K562 (cell line): ENCODE data around the gene CRADD. TPM values are rescaled to one million over a fixed set of nuclear protein-coding genes. Genes with fewer than 3 reads are reported as not detected.

Experiments
- ATAC-seq: fragments of 200-7000 bp; cut with Tn5 transposase; 3 replicates; pipeline ENCODE4 v1.9.1; 2020; ENCODE audit warnings: moderate library complexity
- BruUV-seq: library from RNA; stranded (reverse); fragments of 400-500 nt; replicated peaks from 2 replicates; lab custom pipeline; 2021; lab: Mats Ljungman, UMichigan
- CTCF ChIA-PET: fragments of 300-600 bp; formaldehyde crosslinking; extraction: SDS; loops from one replicate; lab custom pipeline; 2021; ENCODE audit warnings: low intra/inter-chr PET ratio; lab: Yijun Ruan, JAX
- POLR2A ChIA-PET: fragments of 300-600, 350-650 bp; sonication (Branson Sonifier 250); formaldehyde crosslinking; extraction: SDS; loops from one replicate; lab custom pipeline; 2021; ENCODE audit warnings: antibody characterized with exemption, inconsistent platforms; lab: Yijun Ruan, JAX
- DNase-seq, 4 experiments: peaks; one replicate each; pipeline versions ENCODE4 v3.0.0 to v3.0.0-alpha.2; 2011 to 2018; ENCODE audit warnings: low spot score in 3 of 4, mixed read lengths in 3 of 4; ENCODE audit errors: extremely low read depth in 1 of 4
- FAIRE-seq: peaks from 2 replicates; lab custom pipeline; 2011; peaks lifted over from hg19 to GRCh38; lab: Jason Lieb, UNC
- H2AFZ ChIP-seq: 2 replicates; pipeline ENCODE4 v1.6.0; 2011; ENCODE audit warnings: low read depth, low read length, control low read depth, inconsistent platforms
- H3K27ac ChIP-seq: fragments of 200-600 bp; 3 replicates; pipeline ENCODE4 v1.8.0; 2011; ENCODE audit warnings: low read depth, mild to moderate bottlenecking, control low read depth, inconsistent platforms, low read length, moderate library complexity, mixed read lengths; ENCODE audit errors: extremely low read depth
- H3K27me3 ChIP-seq, 2 experiments: fragments of 300-600 bp in 1 of 2; 2 replicates in 1 of 2; 3 replicates in 1 of 2; pipeline versions ENCODE4 v1.6.0 to v1.8.0; 2011; ENCODE audit warnings: inconsistent platforms in 2 of 2, low read length in 2 of 2, mild to moderate bottlenecking in 1 of 2, mixed read lengths in 1 of 2, moderate library complexity in 1 of 2; ENCODE audit not compliant: control insufficient read depth in 2 of 2, insufficient read depth in 2 of 2
- H3K36me3 ChIP-seq: fragments of 300-600 bp; 3 replicates; pipeline ENCODE4 v1.8.0; 2011; ENCODE audit warnings: mild to moderate bottlenecking, low read length, inconsistent platforms; ENCODE audit not compliant: control insufficient read depth, insufficient read depth
- H3K4me1 ChIP-seq, 2 experiments: fragments of 200-600 bp in 1 of 2; replicated peaks in 1 of 2; 2 replicates in 1 of 2; 3 replicates in 1 of 2; pipeline versions ENCODE4 v1.5.1 to v1.8.0; 2011; ENCODE audit warnings: inconsistent platforms in 2 of 2, low read length in 2 of 2, mild to moderate bottlenecking in 1 of 2, mixed read lengths in 1 of 2, moderate library complexity in 1 of 2; ENCODE audit not compliant: control insufficient read depth in 2 of 2, insufficient read depth in 2 of 2
- H3K4me2 ChIP-seq: 2 replicates; pipeline ENCODE4 v1.6.1; 2011; ENCODE audit warnings: low read length, control low read depth, inconsistent platforms, mixed read lengths; ENCODE audit not compliant: insufficient read depth
- H3K4me3 ChIP-seq: fragments of 200-600 bp; sonication (generic), shearing (Covaris generic); 2 replicates; pipeline ENCODE4 v1.5.1; 2016; ENCODE audit warnings: control low read depth, inconsistent platforms
- H3K79me2 ChIP-seq: fragments of 200-600 bp; 3 replicates; pipeline ENCODE4 v1.8.0; 2011; ENCODE audit warnings: low read length, inconsistent platforms; ENCODE audit not compliant: control insufficient read depth, insufficient read depth
- H3K9ac ChIP-seq, 2 experiments: 2 replicates each; pipeline versions ENCODE4 v1.6.0 to v1.6.1; 2011; ENCODE audit warnings: low read depth in 2 of 2, low read length in 2 of 2, control low read depth in 1 of 2, inconsistent platforms in 1 of 2, mild to moderate bottlenecking in 1 of 2, mixed read lengths in 1 of 2; ENCODE audit not compliant: insufficient read depth in 1 of 2
- H3K9me1 ChIP-seq: one replicate; pipeline ENCODE4 v1.6.0; 2011; ENCODE audit warnings: inconsistent platforms, mild to moderate bottlenecking, low read length, moderate library complexity; ENCODE audit not compliant: control insufficient read depth, insufficient read depth
- H3K9me3 ChIP-seq: replicated peaks from 2 replicates; pipeline ENCODE4 v1.5.1; 2011; ENCODE audit warnings: low read depth, low read length, inconsistent platforms; ENCODE audit not compliant: control insufficient read depth, insufficient read depth
- H4K20me1 ChIP-seq: replicated peaks from 2 replicates; pipeline ENCODE4 v1.6.1; 2011; ENCODE audit warnings: low read length, inconsistent platforms, mixed read lengths; ENCODE audit not compliant: control insufficient read depth, insufficient read depth
- MXD1 ChIP-seq: fragments of 250-450 bp; sonication (Bioruptor Pico); IDR thresholded peaks from 2 replicates; pipeline ENCODE4 v1.8.0; 2021; ENCODE audit warnings: borderline replicate concordance, mild to moderate bottlenecking, moderate library complexity; ENCODE audit not compliant: poor library complexity, severe bottlenecking
- NFATC3 ChIP-seq: fragments of 450-650 bp; IDR thresholded peaks from 2 replicates; pipeline ENCODE4 v1.6.1; 2017; ENCODE audit warnings: mild to moderate bottlenecking
- POLR2AphosphoS5 ChIP-seq: IDR thresholded peaks from 2 replicates; pipeline ENCODE4 v1.6.1; 2011; ENCODE audit warnings: mild to moderate bottlenecking, low read depth, low read length, moderate library complexity; ENCODE audit not compliant: control insufficient read depth, insufficient read depth
- POLR2H ChIP-seq: IDR thresholded peaks from 2 replicates; pipeline ENCODE4 v1.6.1; 2016; ENCODE audit warnings: missing genetic modification characterization, low read depth, mild to moderate bottlenecking, control low read depth, missing compliant biosample characterization, moderate library complexity
- RFX1 ChIP-seq: fragments of 450-650 bp; IDR thresholded peaks from 2 replicates; pipeline ENCODE4 v1.6.1; 2016; ENCODE audit warnings: mild to moderate bottlenecking, moderate library complexity
- RREB1 ChIP-seq: fragments of 250-450 bp; sonication (Bioruptor Pico); IDR thresholded peaks from 2 replicates; pipeline ENCODE4 v1.4.0; 2020
- ZNF507 ChIP-seq: conservative IDR thresholded peaks from 2 replicates; pipeline ENCODE4 v1.6.1; 2017; ENCODE audit warnings: missing genetic modification characterization, missing compliant biosample characterization
- WGBS: fragments of 100-300 bp; shearing (Covaris generic); methylation state at CpG from one replicate; pipeline ENCODE4 v1.1.6; 2016; ENCODE audit warnings: low coverage, mixed read lengths; ENCODE audit not compliant: insufficient coverage; ENCODE audit errors: missing lambda C conversion rate; 5-methylcytosine and 5-hydroxymethylcytosine counted together
- in situ Hi-C: fragments of 300-500 bp; cut with MboI; formaldehyde crosslinking; loops from 4 replicates; pipeline ENCODE4 v1.15.0; 2018; ENCODE audit warnings: inconsistent platforms, mixed read lengths
- intact Hi-C: fragments of 100-400 bp; cut with micrococcal nuclease; formaldehyde crosslinking; loops from 2 replicates; pipeline ENCODE4 v1.14.2; 2022
- polyA plus RNA-seq, 8 experiments: library from polyadenylated mRNA; depleted of rRNA in 4 of 8; stranded (reverse) in 5 of 8; unstranded in 3 of 8; fragments of >200 nt; fragmentation: Nextera tagmentation in 2 of 8; fragmentation: Illumina TruSeq in 1 of 8; extraction: Ambion mirVana in 2 of 8; extraction: Trizol in 1 of 8; gene quantifications; 2 replicates each; pipeline versions ENCODE4 v1.2.1 to v1.2.3, GENCODE V29; 2011 to 2014; ENCODE audit warnings: inconsistent platforms in 1 of 8, missing spikeins in 1 of 8
- total RNA-seq, 7 experiments: library from RNA; depleted of rRNA in 6 of 7; stranded (reverse); fragments of >200 nt in 6 of 7; fragmentation: Illumina TruSeq in 2 of 7; extraction: Trizol in 2 of 7; gene quantifications; 2 replicates each; pipeline versions ENCODE4 v1.2.1 to v1.2.3, GENCODE V29; 2011 to 2021; ENCODE audit warnings: low replicate concordance in 1 of 7

CRADD gene
- total and polyA plus RNA-seq, 9 of the 15 experiments (the other 6 are each of a cell fraction or from before 2014, with no cell fraction given) = 20.5 to 41.1 (median 25.9) TPM

- ATAC-seq = no peak
Observed at GRCh38 chr12:93875157-93875556, 198.0 kb downstream of the CRADD start.

More at GRCh38 chr12:93875157-93875556, 198.0 kb downstream of the CRADD start:
- H3K27me3 ChIP-seq = no peaks in the 10 kb centered on the region
- FAIRE-seq (no peak), DNase-seq (no peak)
- no peak overlapping the region for H3K27ac ChIP-seq
- no peaks in the 10 kb centered on the region for H3K9me1 ChIP-seq
- 0% methylated on average over 1 of the region's 1 CpG for WGBS
- intact Hi-C loops (no loop called here), in situ Hi-C loops (no loop called here)
- no peak overlapping the region for H3K9ac ChIP-seq
- BruUV-seq = no TSS peak
- H3K4me2 ChIP-seq = no peak overlapping the region
- no peaks in the 10 kb centered on the region for H4K20me1 ChIP-seq
- H3K79me2 ChIP-seq = no peaks in the 10 kb centered on the region
- no peak overlapping the region for H2AFZ ChIP-seq
- TF ChIP-seq POLR2AphosphoS5 (no peak), RREB1 (no peak), RFX1 (no peak), NFATC3 (no peak), ZNF507 (tag) (peak; percentile 83), MXD1 (no peak), POLR2H (tag) (no peak)
- ChIA-PET CTCF (no interaction called here), POLR2A (no interaction called here)
- peaks cover 4% of the 10 kb centered on the region for H3K9me3 ChIP-seq
- H3K4me1 ChIP-seq = no peaks in the 10 kb centered on the region; a peak in 1 of 5 replicates
- no peak overlapping the region for H3K4me3 ChIP-seq
- H3K36me3 ChIP-seq = no peaks in the 10 kb centered on the region
